Endothelial cell (in vitro differentiated cells): ENCODE measurements around the gene FBF1. TPM values are rescaled to one million over a fixed set of nuclear protein-coding genes. Genes with fewer than 3 reads are reported as not detected.

Experiments used
- DNase-seq: peaks from one replicate; pipeline ENCODE4 v3.0.0; 2021; ENCODE audit warnings: low spot score
- H3K27ac Mint-ChIP-seq: one replicate; pipeline ENCODE4 v1.8.0; 2021; ENCODE audit warnings: mixed read lengths, inconsistent platforms; ENCODE audit not compliant: unreplicated experiment
- H3K27me3 Mint-ChIP-seq: one replicate; pipeline ENCODE4 v1.8.0; 2021; ENCODE audit warnings: mild to moderate bottlenecking, moderate library complexity, mixed read lengths, inconsistent platforms; ENCODE audit not compliant: unreplicated experiment
- H3K36me3 Mint-ChIP-seq: one replicate; pipeline ENCODE4 v1.8.0; 2021; ENCODE audit warnings: mild to moderate bottlenecking, low read depth, mixed read lengths, inconsistent platforms; ENCODE audit not compliant: unreplicated experiment
- H3K4me1 Mint-ChIP-seq: one replicate; pipeline ENCODE4 v1.8.0; 2021; ENCODE audit warnings: mild to moderate bottlenecking, mixed read lengths, inconsistent platforms; ENCODE audit not compliant: unreplicated experiment
- H3K4me3 Mint-ChIP-seq: one replicate; pipeline ENCODE4 v1.8.0; 2021; ENCODE audit warnings: mild to moderate bottlenecking, mixed read lengths, inconsistent platforms; ENCODE audit not compliant: unreplicated experiment
- H3K9me3 Mint-ChIP-seq: one replicate; pipeline ENCODE4 v1.8.0; 2021; ENCODE audit warnings: mixed read lengths, inconsistent platforms; ENCODE audit not compliant: unreplicated experiment
- long read RNA-seq: library from polyadenylated mRNA; unstranded; transcript quantifications from one replicate; pipeline ENCODE4 v2.0.0, GENCODE V29; 2020; ENCODE audit not compliant: unreplicated experiment
- total RNA-seq: library from RNA; stranded (reverse); fragmentation: NEBNext Ultra II Directional; extraction: Animal tissue kit (Norgen Biotek cat#: 25700); gene quantifications from one replicate; pipeline ENCODE4 v1.2.1, GENCODE V29; 2021; ENCODE audit not compliant: unreplicated experiment
- TF ChIP-seq, protein P1 (sequence below): fragments of 200-600 bp; sonication (generic); IDR thresholded peaks from one replicate; pipeline ENCODE4 v1.5.0; 2021; ENCODE audit warnings: antibody characterized with exemption; ENCODE audit not compliant: unreplicated experiment

The FBF1 gene, protein sequence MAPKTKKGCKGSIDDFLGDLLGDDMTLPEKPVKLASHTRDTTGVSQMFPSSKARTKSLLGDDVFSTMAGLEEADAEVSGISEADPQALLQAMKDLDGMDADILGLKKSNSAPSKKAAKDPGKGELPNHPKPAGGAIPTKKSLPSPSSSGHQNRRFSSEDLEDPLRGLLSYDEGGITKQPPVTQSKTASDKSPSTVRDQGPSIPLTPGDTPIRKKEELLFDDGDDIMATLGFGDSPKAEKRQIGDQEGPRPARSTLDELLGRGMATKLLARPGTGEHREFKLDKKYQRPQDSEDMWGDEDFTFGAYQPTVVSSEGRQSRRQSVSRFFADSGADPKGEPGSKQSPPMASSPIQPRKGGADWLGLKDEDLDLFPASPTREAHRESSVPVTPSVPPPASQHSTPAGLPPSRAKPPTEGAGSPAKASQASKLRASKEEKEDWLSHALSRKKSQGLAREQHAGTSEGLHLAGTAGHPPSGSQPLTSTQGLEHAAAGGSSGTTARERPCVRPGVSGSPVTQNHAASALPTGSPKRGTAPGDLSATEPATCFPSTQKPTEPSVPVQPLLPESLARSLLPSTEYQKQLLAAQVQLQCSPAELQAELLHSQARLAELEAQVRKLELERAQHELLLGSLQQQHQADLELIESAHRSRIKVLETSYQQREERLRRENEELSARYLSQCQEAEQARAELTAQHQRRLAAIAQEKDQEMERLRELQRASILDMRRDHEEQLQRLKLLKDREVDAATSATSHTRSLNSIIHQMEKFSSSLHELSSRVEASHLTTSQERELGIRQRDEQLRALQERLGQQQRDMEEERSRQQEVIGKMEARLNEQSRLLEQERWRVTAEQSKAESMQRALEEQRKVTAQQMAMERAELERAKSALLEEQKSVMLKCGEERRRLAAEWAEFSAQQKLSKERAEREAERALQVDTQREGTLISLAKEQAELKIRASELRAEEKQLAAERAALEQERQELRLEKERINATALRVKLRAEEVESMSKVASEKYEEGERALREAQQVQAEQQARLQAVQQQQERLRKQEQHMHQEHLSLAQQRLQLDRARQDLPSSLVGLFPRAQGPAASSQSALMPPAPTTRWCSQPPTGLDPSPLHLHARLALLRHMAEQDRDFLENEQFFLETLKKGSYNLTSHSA
- 7.8 TPM for total RNA-seq
- long read RNA-seq, partial matches to known transcripts: 1 of 2 reads
- long read RNA-seq, other reads (novel, unspliced or antisense): 1 of 2 reads

DNA sequence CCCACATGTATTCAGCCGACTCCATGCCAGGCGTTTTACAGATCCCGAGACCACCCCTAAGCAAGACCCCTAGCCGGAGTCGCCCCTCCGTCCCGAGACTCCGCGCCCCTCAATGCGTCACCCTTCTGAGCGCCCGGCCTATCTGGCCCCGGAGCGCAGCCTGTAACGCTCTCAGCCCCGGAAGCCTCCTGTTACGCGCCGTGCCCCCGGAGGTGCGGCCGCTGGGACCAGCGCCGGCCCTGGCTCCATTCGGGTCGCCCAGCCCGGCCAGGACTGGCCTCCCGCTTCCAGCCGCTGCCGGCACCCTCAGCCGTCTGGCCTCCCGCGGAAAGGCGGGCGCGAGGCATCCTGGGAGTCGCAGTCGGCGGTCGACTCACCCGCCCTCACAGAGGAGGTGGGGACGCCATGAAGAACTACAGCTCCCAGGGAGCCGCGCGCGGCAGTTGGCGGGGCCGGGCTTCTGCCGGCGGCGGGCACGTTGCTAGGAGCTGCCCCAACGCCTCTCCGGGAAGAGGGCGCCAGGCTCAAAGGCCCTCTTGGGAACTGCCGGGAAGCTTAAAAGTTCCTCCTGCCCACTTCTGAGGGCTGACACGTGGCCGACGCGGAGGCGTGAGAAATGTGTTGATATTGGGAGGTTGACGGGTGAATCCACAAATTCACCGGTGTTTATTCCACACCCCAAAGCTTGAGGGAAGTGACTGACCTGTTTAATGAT, at the start of gene FBF1:
TSS of gene FBF1 (minus strand) at position 316 of the 715 bp plus-strand sequence. CDS start 2,893 bp downstream, outside the sequence.
- H3K27me3 Mint-ChIP-seq: peaks cover 9% of the 10 kb centered on the region
- peak within 1 kb of the TSS; percentile 93 for H3K4me3 Mint-ChIP-seq

DNA sequence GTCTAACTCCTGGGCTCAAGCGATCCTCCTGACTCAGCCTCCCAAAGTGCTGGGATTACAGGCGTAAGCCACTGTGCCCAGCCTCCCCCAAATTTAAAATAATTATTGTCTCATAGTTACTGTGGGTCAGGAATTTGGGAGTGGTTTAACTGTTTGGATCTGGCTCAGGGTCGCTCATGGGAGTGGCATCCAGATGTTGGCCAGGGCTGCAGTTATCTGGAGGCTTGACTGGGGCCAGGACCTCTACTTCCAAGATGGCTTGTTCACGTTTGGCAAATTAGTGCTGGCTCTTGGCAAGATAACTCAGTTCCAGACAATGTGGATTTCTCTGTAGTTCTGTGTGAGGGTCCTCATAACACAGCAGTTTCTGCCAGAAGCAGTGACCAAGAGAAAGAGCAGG, 46.2 kb upstream of the FBF1 start:
- no peak for DNase-seq
- TF ChIP-seq, protein P1, sequence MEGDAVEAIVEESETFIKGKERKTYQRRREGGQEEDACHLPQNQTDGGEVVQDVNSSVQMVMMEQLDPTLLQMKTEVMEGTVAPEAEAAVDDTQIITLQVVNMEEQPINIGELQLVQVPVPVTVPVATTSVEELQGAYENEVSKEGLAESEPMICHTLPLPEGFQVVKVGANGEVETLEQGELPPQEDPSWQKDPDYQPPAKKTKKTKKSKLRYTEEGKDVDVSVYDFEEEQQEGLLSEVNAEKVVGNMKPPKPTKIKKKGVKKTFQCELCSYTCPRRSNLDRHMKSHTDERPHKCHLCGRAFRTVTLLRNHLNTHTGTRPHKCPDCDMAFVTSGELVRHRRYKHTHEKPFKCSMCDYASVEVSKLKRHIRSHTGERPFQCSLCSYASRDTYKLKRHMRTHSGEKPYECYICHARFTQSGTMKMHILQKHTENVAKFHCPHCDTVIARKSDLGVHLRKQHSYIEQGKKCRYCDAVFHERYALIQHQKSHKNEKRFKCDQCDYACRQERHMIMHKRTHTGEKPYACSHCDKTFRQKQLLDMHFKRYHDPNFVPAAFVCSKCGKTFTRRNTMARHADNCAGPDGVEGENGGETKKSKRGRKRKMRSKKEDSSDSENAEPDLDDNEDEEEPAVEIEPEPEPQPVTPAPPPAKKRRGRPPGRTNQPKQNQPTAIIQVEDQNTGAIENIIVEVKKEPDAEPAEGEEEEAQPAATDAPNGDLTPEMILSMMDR: no peak
- H3K27me3 Mint-ChIP-seq: no peaks in the 10 kb centered on the region
- H3K4me1 Mint-ChIP-seq: peaks cover 2% of the 10 kb centered on the region
- H3K4me3 Mint-ChIP-seq: peak overlapping the region; percentile 15
- H3K36me3 Mint-ChIP-seq: no peaks in the 10 kb centered on the region
- H3K9me3 Mint-ChIP-seq: no peaks in the 10 kb centered on the region
- H3K27ac Mint-ChIP-seq: no peak overlapping the region

More for the DNA sequence above, at the start of gene FBF1:
- peaks cover 6% of the 10 kb centered on the region for H3K4me1 Mint-ChIP-seq
- TF ChIP-seq, protein P1: no peak
- peaks cover 7% of the 10 kb centered on the region for H3K36me3 Mint-ChIP-seq
- no peaks in the 10 kb centered on the region for H3K9me3 Mint-ChIP-seq
- DNase-seq: peak; percentile 94
- H3K27ac Mint-ChIP-seq: peak within 1 kb of the TSS; percentile 74

DNA sequence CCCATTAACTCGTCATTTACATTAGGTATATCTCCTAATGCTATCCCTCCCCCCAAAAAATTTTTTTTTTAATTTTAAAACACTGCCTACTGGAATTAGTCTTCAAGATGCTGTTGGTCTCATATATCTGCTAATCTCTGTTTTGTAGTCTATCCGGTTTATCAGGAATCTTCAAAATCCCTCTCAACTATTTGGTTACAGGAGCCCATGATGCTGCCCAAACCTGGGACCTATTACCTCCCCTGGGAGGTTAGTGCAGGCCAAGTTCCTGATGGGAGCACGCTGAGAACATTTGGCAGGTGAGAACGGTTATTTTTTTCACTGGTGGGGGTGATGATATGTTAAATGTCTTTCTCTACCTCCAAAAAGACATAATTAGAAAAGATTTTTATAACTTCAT, 45.1 kb upstream of the FBF1 start:
- Mint-ChIP-seq H3K27me3 (peaks cover 1% of the 10 kb centered on the region), H3K4me1 (peaks cover 2% of the 10 kb centered on the region), H3K9me3 (no peaks in the 10 kb centered on the region), H3K27ac (no peak overlapping the region), H3K4me3 (no peak overlapping the region), H3K36me3 (no peaks in the 10 kb centered on the region)
- DNase-seq: no peak
- TF ChIP-seq, protein P1: no peak

DNA sequence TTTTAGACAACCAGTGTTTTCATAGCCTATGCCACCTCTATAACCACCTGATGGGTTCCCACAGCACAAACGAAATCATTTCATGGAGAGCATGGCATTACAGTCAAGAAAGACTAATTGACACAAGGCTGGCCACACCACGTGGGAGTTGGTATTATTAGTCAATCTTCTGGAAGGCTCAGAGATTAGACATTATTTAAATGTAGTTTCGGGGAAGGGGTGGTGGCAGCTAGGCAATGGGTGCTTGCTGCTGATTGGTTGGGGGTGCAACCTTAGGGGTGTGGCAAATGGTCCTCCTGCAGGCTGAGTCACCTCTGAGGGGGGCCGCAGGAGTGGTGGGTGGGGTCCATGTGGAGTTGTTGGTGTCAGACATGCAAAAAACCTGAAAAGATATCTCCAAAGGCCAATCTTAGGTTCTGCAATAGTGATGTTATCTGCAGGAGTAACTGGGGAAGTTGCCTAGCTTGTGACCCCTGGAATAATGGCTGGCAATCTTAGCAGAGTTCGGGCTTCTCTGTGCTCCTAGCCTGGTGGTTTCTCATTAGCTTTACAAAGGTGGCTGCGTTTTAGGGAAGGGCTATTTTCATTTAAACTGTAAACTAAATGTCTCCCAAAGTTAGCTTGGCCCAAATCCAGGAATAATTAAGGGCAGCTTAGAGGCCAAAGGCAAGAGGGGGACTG, 42.8 kb upstream of the FBF1 start:
- H3K27ac Mint-ChIP-seq: no peak overlapping the region
- DNase-seq: no peak

More for the DNA sequence above, 42.8 kb upstream of the FBF1 start:
- Mint-ChIP-seq H3K9me3 (no peaks in the 10 kb centered on the region), H3K36me3 (no peaks in the 10 kb centered on the region), H3K27me3 (peaks cover 1% of the 10 kb centered on the region), H3K4me3 (no peak overlapping the region), H3K4me1 (peaks cover 11% of the 10 kb centered on the region)
- TF ChIP-seq, protein P1: no peak
